ENCODE results near the gene CRKL. TPM values are rescaled to one million over a fixed set of nuclear protein-coding genes. Genes with fewer than 3 reads are reported as not detected.

Gene CRKL
- total RNA-seq, 1 experiment from 2014 or later, result 106 TPM

DNA sequence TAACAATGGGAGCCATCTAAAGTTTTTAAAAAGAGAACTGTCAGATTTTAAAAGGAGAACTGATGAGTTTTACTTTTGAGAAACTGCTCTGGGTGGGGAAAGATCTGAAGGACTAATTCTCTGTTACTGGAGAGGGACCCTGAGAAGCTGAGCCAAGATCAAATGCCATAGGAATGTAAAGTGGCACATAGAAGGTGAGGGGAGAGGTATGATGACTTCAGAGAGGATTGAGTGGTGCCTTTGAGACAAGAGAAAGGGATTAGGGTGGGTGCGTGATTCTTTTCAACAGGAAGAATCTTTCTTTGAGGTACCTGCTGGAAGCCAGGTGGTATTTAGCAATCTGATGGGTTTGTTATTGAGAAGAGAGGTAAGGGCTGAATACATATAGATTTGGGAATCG, 9.0 kb downstream of the CRKL start:
- Histone ChIP-seq H3K23me2 (ENCODE audit: insufficient read length, low read depth, low read length, poor library complexity, severe bottlenecking) (no peaks in the 10 kb centered on the region), H4K8ac (replicated peaks; ENCODE audit: insufficient read length, low read depth, low read length) (no peak overlapping the region), H2BK20ac (ENCODE audit: low read depth, low read length, poor library complexity, severe bottlenecking) (no peak overlapping the region), H3K4me1 (ENCODE audit: insufficient read depth, low read length) (peaks cover 2% of the 10 kb centered on the region; the same call in 1 of the 2 replicates), H4K20me1 (ENCODE audit: control insufficient read depth, insufficient read depth, insufficient read length) (no peaks in the 10 kb centered on the region), H3K79me1 (ENCODE audit: insufficient read depth, low read depth, low read length, poor library complexity, severe bottlenecking) (peaks cover 4% of the 10 kb centered on the region), H3K27me3 (ENCODE audit: insufficient read depth, low read length) (no peaks in the 10 kb centered on the region), H3K27ac (ENCODE audit: insufficient read length, low read depth, low read length) (no peak overlapping the region), H2BK120ac (ENCODE audit: low read depth, low read length, poor library complexity, severe bottlenecking) (no peak overlapping the region), H4K5ac (ENCODE audit: insufficient read length, low read depth, low read length) (no peak overlapping the region), H3K56ac (ENCODE audit: insufficient read length, low read depth, low read length) (no peak overlapping the region), H3K4me2 (ENCODE audit: insufficient read depth, insufficient read length, low read length) (no peak overlapping the region), H2AK5ac (ENCODE audit: insufficient read length, low read length) (no peak overlapping the region), H3T11ph (ENCODE audit: low read length) (no peak overlapping the region), H2BK12ac (ENCODE audit: insufficient read length, low read depth, low read length) (no peak overlapping the region), H3K18ac (ENCODE audit: insufficient read length, low read depth, low read length) (no peak overlapping the region), H4K91ac (ENCODE audit: insufficient read length, low read depth, low read length) (no peak overlapping the region), H3K4ac (ENCODE audit: low read depth, low read length) (no peak overlapping the region), H2AFZ (ENCODE audit: low read length) (no peak overlapping the region), H3K14ac (ENCODE audit: insufficient read depth, low read length) (no peak overlapping the region), H3K79me2 (ENCODE audit: insufficient read depth, low read length) (peaks cover 79% of the 10 kb centered on the region), H2BK5ac (ENCODE audit: insufficient read length, low read length) (no peak overlapping the region), H3K9me3 (ENCODE audit: control insufficient read depth, low read depth, low read length) (no peaks in the 10 kb centered on the region), H3K9ac (ENCODE audit: extremely low read depth, insufficient read length, low read length) (no peak overlapping the region), H2BK15ac (ENCODE audit: low read depth, low read length) (no peak overlapping the region), H3K23ac (ENCODE audit: insufficient read length, low read depth, low read length) (no peak overlapping the region)
- TF ChIP-seq, protein P1, sequence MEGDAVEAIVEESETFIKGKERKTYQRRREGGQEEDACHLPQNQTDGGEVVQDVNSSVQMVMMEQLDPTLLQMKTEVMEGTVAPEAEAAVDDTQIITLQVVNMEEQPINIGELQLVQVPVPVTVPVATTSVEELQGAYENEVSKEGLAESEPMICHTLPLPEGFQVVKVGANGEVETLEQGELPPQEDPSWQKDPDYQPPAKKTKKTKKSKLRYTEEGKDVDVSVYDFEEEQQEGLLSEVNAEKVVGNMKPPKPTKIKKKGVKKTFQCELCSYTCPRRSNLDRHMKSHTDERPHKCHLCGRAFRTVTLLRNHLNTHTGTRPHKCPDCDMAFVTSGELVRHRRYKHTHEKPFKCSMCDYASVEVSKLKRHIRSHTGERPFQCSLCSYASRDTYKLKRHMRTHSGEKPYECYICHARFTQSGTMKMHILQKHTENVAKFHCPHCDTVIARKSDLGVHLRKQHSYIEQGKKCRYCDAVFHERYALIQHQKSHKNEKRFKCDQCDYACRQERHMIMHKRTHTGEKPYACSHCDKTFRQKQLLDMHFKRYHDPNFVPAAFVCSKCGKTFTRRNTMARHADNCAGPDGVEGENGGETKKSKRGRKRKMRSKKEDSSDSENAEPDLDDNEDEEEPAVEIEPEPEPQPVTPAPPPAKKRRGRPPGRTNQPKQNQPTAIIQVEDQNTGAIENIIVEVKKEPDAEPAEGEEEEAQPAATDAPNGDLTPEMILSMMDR (conservative IDR thresholded peaks at IDR 0.05), result no peak
- H3K27ac Mint-ChIP-seq, result peak overlapping the region; percentile 1 to 94 (median 42); a peak in 6 of 7 replicates
- no CpG with 5 or more reads among the region's 2 CpGs for WGBS (ENCODE audit: extremely low coverage, insufficient read length, low lambda C conversion rate)
- peak overlapping the region; percentile 0 to 41; a peak in 2 of 5 replicates for H3K4me3 Mint-ChIP-seq
- no peaks in the 10 kb centered on the region for H3K27me3 Mint-ChIP-seq (ENCODE audit: low read depth)
- no peaks in the 10 kb centered on the region for H3K9me3 Mint-ChIP-seq
- DNase-seq, result no peak
- peaks cover 10 to 40% (median 23%) of the 10 kb centered on the region in 3 experiments for H3K36me3 Mint-ChIP-seq (ENCODE audit: insufficient read depth in 1 of 3, low read depth in 3 of 3)
- peaks cover 42% of the 10 kb centered on the region in 2 experiments for H3K4me1 Mint-ChIP-seq
